HG03060 (cell line): ENCODE measurements around the gene GAN.

Experiments
- ATAC-seq: cut with Tn5 transposase; IDR thresholded peaks from one replicate; pipeline ENCODE4 v1.9.1; 2021; ENCODE audit warnings: low read depth, moderate number of reproducible peaks; ENCODE audit not compliant: unreplicated experiment

The GAN gene

GRCh38 chr16:81314603-81315270, at the start of gene GAN:
GAN (plus strand) TSS chr16:81314962; CDS start chr16:81315114, 152 bp downstream.
- peak; percentile 96 for ATAC-seq

- ATAC-seq: no peak
Measured at GRCh38 chr16:81265052-81265451, 49.7 kb upstream of the GAN start.

GRCh38 chr16:81265658-81266451, 48.9 kb upstream of the GAN start:
- no peak for ATAC-seq

GRCh38 chr16:81266680-81267095, 48.1 kb upstream of the GAN start:
- ATAC-seq: no peak

GRCh38 chr16:81268509-81268908, 46.3 kb upstream of the GAN start:
- ATAC-seq: no peak

GRCh38 chr16:81273223-81273950, 41.4 kb upstream of the GAN start:
- ATAC-seq: no peak

- no peak for ATAC-seq
Measured at GRCh38 chr16:81275064-81275532, 39.7 kb upstream of the GAN start.

GRCh38 chr16:81275795-81276194, 39.0 kb upstream of the GAN start:
- ATAC-seq: no peak

GRCh38 chr16:81276323-81276722, 38.4 kb upstream of the GAN start:
- no peak for ATAC-seq

GRCh38 chr16:81277541-81278080, 37.2 kb upstream of the GAN start:
- ATAC-seq: no peak

- no peak for ATAC-seq
Measured at GRCh38 chr16:81278526-81278925, 36.2 kb upstream of the GAN start.

- no peak for ATAC-seq
Measured at GRCh38 chr16:81279392-81279791, 35.4 kb upstream of the GAN start.

GRCh38 chr16:81280393-81280792, 34.4 kb upstream of the GAN start:
- no peak for ATAC-seq

- ATAC-seq: no peak
Measured at GRCh38 chr16:81283044-81283443, 31.7 kb upstream of the GAN start.

GRCh38 chr16:81284995-81285600, 29.7 kb upstream of the GAN start:
- ATAC-seq: no peak

GRCh38 chr16:81286190-81286589, 28.6 kb upstream of the GAN start:
- no peak for ATAC-seq

GRCh38 chr16:81291117-81291516, 23.6 kb upstream of the GAN start:
- no peak for ATAC-seq

- no peak for ATAC-seq
Measured at GRCh38 chr16:81292936-81293335, 21.8 kb upstream of the GAN start.

- ATAC-seq: no peak
Measured at GRCh38 chr16:81293909-81294802, 20.6 kb upstream of the GAN start.

GRCh38 chr16:81296631-81297030, 18.1 kb upstream of the GAN start:
- no peak for ATAC-seq
